ENCODE measurements around the gene UBA7.

- TF ChIP-seq EZH2 (IDR thresholded peaks at IDR 0.05; ENCODE audit: insufficient read depth, low read length) (no peak), CTCF (IDR thresholded peaks at IDR 0.05; ENCODE audit: insufficient read depth, low read depth, low read length) (no peak)
Measured at GRCh38 chr3:49787182-49787464, 26.6 kb downstream of the UBA7 start.
